Panc1 (cell line): ENCODE data around the gene LMCD1. TPM values are rescaled to one million over a fixed set of nuclear protein-coding genes. Genes with fewer than 3 reads are reported as not detected.

ENCODE experiments used
- ATAC-seq: fragments of 200-7000 bp; cut with Tn5 transposase; 2 replicates; pipeline ENCODE4 v1.9.1; 2020; ENCODE audit warnings: mild to moderate bottlenecking, moderate library complexity
- BruUV-seq: library from RNA; stranded (reverse); fragments of 400-500 nt; replicated peaks from 2 replicates; lab custom pipeline; 2021; lab: Mats Ljungman, UMichigan
- CTCF ChIA-PET: fragments of 300-600 bp; sonication (Branson Sonifier 250); formaldehyde crosslinking; loops from one replicate; lab custom pipeline; 2022; ENCODE audit warnings: antibody characterized with exemption; lab: Charles Lee
- POLR2A ChIA-PET: fragments of 300-600 bp; sonication (Branson Sonifier 250); formaldehyde crosslinking; loops from one replicate; lab custom pipeline; 2022; ENCODE audit warnings: antibody characterized with exemption; lab: Charles Lee
- DNase-seq: peaks from one replicate; pipeline ENCODE4 v3.0.0-alpha.2; 2010; ENCODE audit warnings: low read depth, low spot score
- H3K27ac ChIP-seq: 2 replicates; pipeline ENCODE4 v1.5.1; 2011; ENCODE audit warnings: mild to moderate bottlenecking, low read length, inconsistent platforms
- H3K27me3 ChIP-seq: fragments of 200-500 bp; sonication (Bioruptor generic); 2 replicates; pipeline ENCODE4 v1.6.0; 2014; ENCODE audit warnings: low read length, inconsistent platforms; ENCODE audit not compliant: control insufficient read depth, insufficient read depth
- H3K36me3 ChIP-seq: fragments of 200-500 bp; sonication (Bioruptor generic); 2 replicates; pipeline ENCODE4 v1.5.1; 2014; ENCODE audit warnings: inconsistent platforms, mild to moderate bottlenecking, low read length, moderate library complexity; ENCODE audit not compliant: control insufficient read depth, insufficient read depth
- H3K4me1 ChIP-seq: 2 replicates; pipeline ENCODE4 v1.5.1; 2011; ENCODE audit warnings: inconsistent platforms, mild to moderate bottlenecking, low read length, moderate library complexity; ENCODE audit not compliant: control insufficient read depth, insufficient read depth
- H3K4me3 ChIP-seq, 2 experiments: 2 replicates each; pipeline ENCODE4 v1.5.1; 2011 to 2012; ENCODE audit warnings: low read depth in 2 of 2, low read length in 2 of 2, mild to moderate bottlenecking in 2 of 2, inconsistent platforms in 1 of 2, moderate library complexity in 1 of 2
- H3K9me3 ChIP-seq: fragments of 200-500 bp; sonication (Bioruptor generic); 2 replicates; pipeline ENCODE4 v1.5.1; 2014; ENCODE audit warnings: low read depth, mild to moderate bottlenecking, inconsistent platforms, low read length, moderate library complexity; ENCODE audit not compliant: control insufficient read depth, insufficient read depth
- CTCF ChIP-seq: fragments of 450-650 bp; IDR thresholded peaks from 2 replicates; pipeline ENCODE4 v1.5.1; 2017; ENCODE audit warnings: mild to moderate bottlenecking
- POLR2AphosphoS5 ChIP-seq: IDR thresholded peaks from 2 replicates; pipeline ENCODE4 v1.6.1; 2012; ENCODE audit warnings: mild to moderate bottlenecking, low read depth, low read length, moderate library complexity
- REST ChIP-seq, 2 experiments: IDR thresholded peaks; 2 replicates each; pipeline ENCODE4 v1.6.1; 2011 to 2012; ENCODE audit warnings: low read depth in 2 of 2, control low read depth in 1 of 2, low read length in 1 of 2, mild to moderate bottlenecking in 1 of 2, moderate library complexity in 1 of 2; ENCODE audit not compliant: insufficient read depth in 1 of 2
- SIN3A ChIP-seq: IDR thresholded peaks from 2 replicates; pipeline ENCODE4 v1.6.1; 2012; ENCODE audit warnings: low read depth, mild to moderate bottlenecking, low read length, moderate library complexity, borderline replicate concordance; ENCODE audit not compliant: insufficient read depth
- TCF7L2 ChIP-seq: IDR thresholded peaks from 2 replicates; pipeline ENCODE4 v1.6.1; 2011; ENCODE audit warnings: mild to moderate bottlenecking, low read depth, low read length, inconsistent platforms
- in situ Hi-C: cut with HindIII; loops from 2 replicates; pipeline ENCODE4 v1.10.0; 2016; ENCODE audit warnings: low sequenced_read_pairs, low pct_unique_long_range_greater_than_20kb
- intact Hi-C: fragments of 100-400 bp; cut with micrococcal nuclease; formaldehyde crosslinking; loops from one replicate; pipeline ENCODE4 v1.10.0; 2022; ENCODE audit not compliant: unreplicated experiment
- total RNA-seq: library from RNA; stranded (reverse); gene quantifications from one replicate; pipeline ENCODE4 v1.2.1, GENCODE V29; 2021; ENCODE audit not compliant: unreplicated experiment

Gene LMCD1
- total RNA-seq, 1 experiment from 2014 or later, result 24.8 TPM

GRCh38 chr3:8555113-8555661, 53.6 kb downstream of the LMCD1 start:
- DNase-seq (no peak), ATAC-seq (no peak)
- Histone ChIP-seq H3K9me3 (no peaks in the 10 kb centered on the region), H3K27ac (no peak overlapping the region), H3K27me3 (no peaks in the 10 kb centered on the region), H3K4me1 (no peaks in the 10 kb centered on the region), H3K4me3 (no peak overlapping the region), H3K36me3 (no peaks in the 10 kb centered on the region)
- no TSS peak for BruUV-seq
- ChIA-PET CTCF (no interaction called here), POLR2A (interaction anchor here (0.6 kb wide), 2 partner anchors 76 to 499 kb away, joined by 4 read pairs; no protein-coding TSS in a partner anchor)
- intact Hi-C loops, result no loop called here
- TF ChIP-seq POLR2AphosphoS5 (no peak), REST (IDR thresholded peaks at IDR 0.05; ENCODE audit: insufficient read depth in 1 of 2, low read depth in 2 of 2, low read length in 1 of 2) (no peak), CTCF (no peak), SIN3A (no peak), TCF7L2 (no peak)
- in situ Hi-C loops, result no loop called here

- DNase-seq, result no peak
- H3K27ac ChIP-seq, result no peak overlapping the region
- H3K4me3 ChIP-seq, result no peak overlapping the region
These were observed 54.3 kb downstream of the LMCD1 start for GRCh38 chr3:8555725-8556472.

GRCh38 chr3:8556473-8556869, 54.8 kb downstream of the LMCD1 start:
- Histone ChIP-seq H3K36me3 (no peaks in the 10 kb centered on the region), H3K4me3 (no peak overlapping the region), H3K27ac (no peak overlapping the region), H3K9me3 (no peaks in the 10 kb centered on the region), H3K27me3 (no peaks in the 10 kb centered on the region), H3K4me1 (no peaks in the 10 kb centered on the region)
- ChIA-PET CTCF (no interaction called here), POLR2A (no interaction called here)
- TF ChIP-seq REST (IDR thresholded peaks at IDR 0.05; ENCODE audit: insufficient read depth in 1 of 2, low read depth in 2 of 2, low read length in 1 of 2), result no peak
- intact Hi-C loops, result no loop called here
- BruUV-seq, result no TSS peak
- ATAC-seq (no peak), DNase-seq (no peak)
- in situ Hi-C loops, result no loop called here

More at GRCh38 chr3:8555725-8556472, 54.3 kb downstream of the LMCD1 start:
- ATAC-seq, result no peak
- Histone ChIP-seq H3K9me3 (no peaks in the 10 kb centered on the region), H3K4me1 (no peaks in the 10 kb centered on the region), H3K27me3 (no peaks in the 10 kb centered on the region), H3K36me3 (no peaks in the 10 kb centered on the region)
- intact Hi-C loops (no loop called here), in situ Hi-C loops (no loop called here)
- TF ChIP-seq SIN3A, result no peak
- POLR2A ChIA-PET, result interaction anchor here (0.6 kb wide), 1 partner anchor 77 kb away, joined by 4 read pairs; no protein-coding TSS in a partner anchor
- BruUV-seq, result no TSS peak
- CTCF ChIA-PET, result no interaction called here
